HPDE6-E6E7 (cell line): Measurements from ENCODE around the gene FBXO24.

ENCODE experiments used
- DNase-seq: peaks from one replicate; pipeline ENCODE4 v3.0.0; 2011; ENCODE audit warnings: missing footprints; ENCODE audit errors: extremely low spot score

The FBXO24 gene

DNA sequence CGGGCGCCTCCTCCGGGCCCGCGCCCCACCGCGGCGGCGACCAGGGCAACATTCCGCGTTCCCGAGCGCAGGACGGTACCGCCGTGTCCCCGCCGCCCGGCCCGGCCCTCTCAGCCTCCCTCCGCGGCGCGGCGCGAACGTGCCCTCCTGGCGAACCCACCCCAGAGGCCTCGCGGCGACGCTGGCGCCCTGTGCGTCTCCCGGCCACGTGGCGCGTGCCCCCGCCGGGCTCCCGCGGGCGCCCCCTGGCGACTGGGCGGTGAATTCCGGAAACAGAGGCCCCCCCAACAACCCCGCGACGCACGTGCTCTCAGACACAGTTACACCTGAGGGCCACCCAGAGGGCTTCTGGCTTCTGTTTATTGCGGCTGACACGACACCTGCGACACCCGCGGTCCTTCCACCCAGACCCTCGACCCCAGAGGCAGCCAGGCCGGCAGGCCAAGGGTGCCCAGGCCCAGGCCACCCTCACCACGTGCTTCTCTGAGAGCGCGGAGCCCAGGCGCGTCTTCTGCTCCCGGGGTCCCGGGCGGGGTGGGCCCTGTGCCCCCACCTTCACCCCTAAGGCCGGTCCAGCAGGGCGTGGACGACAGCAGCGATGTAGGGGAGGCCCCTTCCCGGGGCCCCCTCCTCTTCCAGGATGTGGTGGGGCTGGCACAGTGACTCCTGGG lies 12.3 kb upstream of the FBXO24 start, which contains the start of gene SAP25:
SAP25 (minus strand) TSS at position 210 of the 671 bp plus-strand sequence; CDS start at position 52, 158 bp downstream.
- DNase-seq = no peak

DNA sequence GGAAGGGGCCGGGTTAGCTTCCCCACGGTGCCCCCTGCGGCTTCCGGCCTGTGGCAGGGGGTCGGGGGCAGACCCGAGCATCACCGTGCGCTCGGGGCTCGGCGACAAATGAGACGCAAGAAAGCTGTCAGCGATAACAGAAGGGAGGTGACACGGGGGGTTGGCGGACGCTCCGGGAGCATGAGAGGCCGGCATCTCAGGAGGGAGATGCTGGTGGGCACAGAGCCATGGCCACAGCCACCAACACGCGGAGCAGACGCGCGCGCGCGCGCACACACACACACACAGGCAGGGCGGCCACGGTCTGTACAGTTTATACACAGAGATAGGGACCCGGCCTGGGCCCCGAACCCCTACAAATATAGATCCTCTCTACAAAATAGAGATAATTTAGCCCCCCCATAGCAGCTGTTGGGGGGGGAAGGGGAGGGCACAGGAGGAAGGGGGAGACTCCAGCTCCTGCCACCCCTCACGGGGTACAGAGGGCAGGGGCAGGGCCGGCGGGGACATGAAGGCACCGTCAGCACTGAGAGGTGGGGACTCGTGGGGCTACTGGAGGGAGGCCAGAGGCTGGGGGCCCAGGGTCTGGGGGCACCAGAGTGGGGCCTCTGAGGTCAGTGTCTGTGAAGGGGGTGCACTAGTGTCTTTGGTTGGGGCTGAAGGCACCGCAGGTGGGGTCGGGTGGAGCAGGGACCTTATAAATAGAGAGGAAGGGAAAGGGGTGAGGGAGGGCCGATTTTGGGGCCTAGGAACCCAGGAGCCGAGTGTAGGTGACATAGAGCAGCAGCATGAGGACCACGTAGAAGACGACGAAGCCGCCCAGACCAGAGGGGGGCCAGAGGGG lies 11.5 kb upstream of the FBXO24 start:
- DNase-seq = no peak

DNA sequence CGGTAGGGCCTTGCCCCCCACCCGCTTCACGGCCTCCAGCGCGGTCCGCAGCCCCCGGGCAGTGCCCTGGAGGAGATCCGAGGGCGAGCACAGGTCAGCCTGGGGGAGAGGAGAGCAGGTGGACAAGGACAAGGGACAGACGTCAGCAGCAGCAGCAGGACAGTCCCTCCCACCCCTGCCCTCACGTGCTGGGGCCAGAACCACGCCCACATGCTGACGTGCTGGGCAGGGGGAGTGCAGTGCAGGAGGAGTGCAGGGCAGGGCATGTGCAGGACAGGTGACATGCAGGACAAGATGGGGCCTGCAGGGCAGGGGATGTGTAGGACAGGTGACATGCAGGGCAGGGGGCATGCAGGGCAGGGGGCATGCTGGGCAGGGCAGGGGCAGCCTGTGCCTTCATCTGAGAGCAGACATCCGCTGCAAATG lies 10.9 kb upstream of the FBXO24 start:
- DNase-seq = no peak

DNA sequence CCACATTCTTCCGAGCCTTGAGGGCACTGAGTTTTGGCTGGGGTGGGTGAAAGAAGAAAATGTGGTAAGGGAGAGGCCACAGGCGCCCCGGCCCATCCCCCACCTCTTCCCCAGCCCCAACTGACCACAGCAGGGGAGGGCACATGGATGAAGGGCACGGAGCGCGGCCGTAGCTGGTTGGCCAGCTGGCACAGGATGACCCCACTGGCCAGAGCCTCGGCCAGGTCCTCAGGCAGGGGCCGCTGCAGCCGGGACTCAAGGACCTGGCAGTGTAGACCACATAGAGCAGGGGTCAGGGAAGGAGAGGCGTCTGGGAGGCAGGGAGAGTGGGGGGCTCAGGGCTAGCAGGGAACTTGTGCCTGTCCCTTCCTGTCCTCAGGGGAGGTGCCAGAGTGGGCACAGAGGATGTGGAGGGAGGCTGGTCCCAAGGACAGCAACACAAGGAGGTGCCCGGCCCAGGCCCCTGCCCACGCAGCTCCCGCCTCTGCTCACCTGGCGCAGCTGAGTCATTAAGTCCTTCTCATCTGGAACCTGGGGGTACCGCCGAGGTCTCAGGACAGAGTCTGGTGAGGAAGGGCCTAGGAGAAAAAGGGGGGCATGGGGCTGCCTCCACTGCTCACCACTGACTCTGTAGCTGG lies 10.3 kb upstream of the FBXO24 start:
- no peak for DNase-seq

DNA sequence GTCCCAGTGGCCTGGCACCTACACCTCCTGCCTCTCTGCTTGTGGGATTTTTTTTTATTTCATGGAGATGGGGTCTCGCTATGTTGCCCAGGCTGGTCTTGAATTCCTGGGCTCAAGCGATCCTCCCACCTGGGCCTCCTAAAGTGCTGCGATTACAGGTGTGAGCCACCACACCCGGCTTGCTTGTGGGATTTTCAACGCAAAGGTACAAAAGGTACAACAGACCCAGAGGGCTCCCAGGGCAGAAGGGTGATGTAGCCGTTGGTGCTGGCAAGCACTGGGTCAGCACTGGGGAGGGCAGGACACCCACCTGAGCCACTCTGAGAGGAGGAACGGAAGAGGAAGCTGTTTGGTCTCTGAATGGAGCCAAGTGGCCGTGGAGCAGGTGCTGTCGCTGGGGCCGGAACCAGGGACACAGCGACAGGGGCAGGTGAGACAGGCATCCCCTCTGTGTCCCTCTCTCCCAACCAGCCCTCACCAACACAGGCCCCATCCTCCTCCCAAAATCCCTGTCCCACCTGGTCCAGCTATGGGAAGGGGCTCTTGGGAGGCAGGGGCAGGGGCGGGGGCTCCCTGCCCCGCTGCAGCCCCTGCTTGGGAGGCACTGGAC lies 9.6 kb upstream of the FBXO24 start:
- no peak for DNase-seq

DNA sequence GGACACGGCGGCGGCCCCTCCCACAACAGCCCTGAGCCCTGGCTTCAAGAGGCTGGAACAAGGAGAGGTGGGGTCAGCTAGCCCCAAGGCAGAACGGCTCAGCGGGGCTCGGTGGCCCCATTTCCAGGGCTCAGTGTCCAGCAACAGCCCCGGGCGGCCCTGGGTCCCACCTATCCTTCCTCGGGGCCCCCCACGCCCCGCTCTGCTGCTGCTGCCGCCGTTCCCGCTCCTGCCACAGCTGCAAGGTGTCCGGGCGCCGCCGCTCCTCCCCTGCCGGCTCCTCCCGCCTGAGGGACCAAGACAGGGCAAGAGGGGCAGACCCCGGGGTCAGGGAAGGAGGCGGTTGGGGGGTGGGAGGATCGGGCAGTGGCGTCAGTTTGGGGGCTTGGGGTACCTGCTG lies 9.0 kb upstream of the FBXO24 start:
- DNase-seq = no peak

DNA sequence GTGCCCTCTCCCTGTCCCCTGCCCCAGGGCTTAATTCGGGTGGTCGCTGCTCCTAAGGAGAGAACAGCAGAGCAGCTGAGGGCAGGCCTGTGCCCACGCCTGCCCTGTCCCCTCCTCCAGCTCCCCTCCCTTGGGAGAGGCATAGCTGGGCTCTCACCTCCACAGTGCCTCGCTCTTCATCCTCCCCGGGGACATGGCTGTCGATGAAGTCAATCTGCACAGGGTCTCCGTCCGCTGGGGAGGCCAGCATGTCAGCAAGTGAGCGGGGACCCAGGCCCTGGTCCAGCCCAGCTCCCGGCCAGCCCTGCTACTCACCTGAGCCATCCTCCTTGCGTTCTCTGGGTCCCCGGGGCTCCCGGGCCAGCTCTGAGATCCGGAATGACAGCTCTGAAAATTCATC lies 8.6 kb upstream of the FBXO24 start:
- no peak for DNase-seq

DNA sequence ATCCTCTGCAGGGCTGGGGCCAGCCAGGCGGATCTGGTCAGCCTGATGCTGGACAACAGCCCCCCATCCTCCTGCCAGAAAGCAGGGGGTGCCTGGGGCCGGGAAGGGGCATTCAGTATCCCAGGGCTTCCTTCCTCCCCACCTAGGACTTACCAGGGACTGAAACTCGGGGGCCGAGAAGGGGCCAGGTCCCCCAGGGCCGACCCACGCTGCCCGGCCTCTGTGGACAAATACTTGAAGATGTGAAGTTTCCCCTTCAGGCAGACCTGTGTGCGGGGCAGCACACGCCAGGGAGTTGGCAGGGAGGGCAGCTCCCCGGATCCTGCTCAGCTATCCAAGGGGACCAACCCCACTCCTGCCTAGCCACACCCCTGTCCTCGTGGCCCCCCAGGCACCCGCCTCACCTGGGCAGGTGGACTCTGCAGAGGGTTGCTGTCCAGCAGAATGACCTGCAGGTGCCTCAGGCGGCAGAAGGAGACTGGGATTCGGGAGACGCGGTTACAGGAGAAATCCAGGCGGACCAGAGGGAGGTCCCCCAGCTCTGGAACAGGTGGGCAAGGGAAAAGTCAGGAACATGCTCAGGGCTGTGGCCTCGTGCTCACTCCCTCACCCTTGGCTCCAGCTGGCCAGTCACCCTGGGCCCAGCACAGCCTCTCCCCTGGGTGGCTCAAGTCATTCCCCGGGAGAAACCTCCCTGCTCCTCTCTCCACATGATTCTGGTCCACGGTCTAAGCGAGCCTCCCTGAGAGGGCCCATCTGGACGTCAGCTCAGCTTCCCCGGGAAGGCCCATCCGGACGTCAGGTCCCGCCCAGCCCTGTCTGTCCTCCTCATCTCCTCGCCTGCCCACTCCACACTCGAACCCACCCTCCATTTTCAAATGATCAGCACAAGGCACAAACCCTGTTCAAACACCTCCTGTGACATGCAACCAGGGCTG lies 7.6 kb upstream of the FBXO24 start:
- no peak for DNase-seq

DNA sequence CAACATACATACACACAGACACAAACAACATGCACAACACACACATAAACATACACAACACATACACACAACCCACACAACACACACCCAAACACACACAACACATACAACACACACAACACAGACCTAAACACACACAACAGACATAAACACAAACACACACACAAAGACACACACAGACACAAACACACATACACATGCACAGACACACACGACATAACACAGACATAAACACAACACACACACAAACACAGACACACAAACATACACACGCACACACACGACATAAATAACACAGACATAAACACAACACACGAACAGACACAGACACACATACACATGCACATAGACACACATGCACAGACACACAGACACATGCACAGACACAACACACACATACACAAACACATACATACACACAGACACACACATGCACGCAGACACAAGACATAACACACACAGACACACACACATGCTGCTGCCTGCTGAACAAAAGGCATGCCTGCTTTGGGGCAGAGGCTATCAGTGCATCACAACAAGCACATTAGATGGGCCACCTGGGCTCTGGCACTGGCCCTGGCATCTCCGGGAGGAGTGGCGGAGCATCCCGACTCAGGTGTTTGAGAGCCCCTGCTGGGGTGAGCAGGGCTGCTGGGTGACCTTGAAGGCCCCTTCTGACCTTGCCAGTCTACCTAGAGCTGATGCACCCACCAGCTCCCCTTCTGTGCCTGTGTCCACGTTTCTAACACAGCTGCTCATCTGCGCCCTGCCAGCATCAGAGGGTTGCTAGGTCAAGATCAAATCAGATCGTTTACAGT lies 5.5 kb upstream of the FBXO24 start:
- no peak for DNase-seq

DNA sequence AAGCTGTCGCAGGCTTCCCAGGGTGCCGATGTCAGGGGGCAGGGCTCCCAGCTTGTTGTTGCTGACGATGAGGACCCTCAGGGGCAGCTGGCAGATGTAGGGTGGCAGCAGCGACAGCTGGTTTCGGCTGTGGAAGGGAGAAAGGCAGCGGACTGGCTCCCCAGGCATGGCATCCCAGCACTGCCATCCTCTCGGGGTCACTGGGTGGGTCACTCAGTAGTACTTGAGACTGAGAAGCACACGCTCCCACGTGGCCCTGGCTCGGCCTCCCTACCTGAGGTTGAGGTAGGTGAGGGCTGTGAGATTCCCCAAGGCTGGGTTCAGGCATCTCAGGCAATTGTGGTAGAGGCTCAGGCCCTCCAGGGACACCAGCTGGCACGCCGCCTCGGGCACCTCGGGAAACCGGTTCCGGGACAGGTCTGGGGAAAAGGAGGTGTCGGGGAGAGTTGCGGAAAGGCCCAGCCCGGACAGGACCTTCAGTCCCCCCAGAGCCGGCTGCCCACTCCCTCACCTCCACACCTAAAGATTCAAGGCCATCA lies 4.0 kb upstream of the FBXO24 start:
- no peak for DNase-seq

DNA sequence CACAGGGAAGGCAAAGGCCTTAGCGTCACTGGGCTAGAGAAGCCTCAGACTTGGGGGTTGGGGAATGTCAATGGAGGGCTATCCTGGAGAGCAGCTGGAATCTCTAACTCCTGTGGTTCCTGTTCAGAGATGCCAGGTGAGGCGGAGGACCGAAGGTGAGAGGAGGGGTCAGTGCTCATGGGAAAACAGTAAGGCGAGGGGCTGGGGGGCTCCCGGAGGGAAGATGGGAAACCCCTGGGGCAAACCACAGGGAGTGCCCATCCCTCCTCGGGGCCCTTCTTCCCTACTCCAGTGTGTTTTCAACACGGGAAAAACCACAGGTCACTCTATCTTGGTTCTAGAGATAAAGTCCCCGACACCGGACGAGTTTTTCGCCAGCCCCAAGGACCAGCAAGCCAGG lies 3.5 kb upstream of the FBXO24 start:
- no peak for DNase-seq

DNA sequence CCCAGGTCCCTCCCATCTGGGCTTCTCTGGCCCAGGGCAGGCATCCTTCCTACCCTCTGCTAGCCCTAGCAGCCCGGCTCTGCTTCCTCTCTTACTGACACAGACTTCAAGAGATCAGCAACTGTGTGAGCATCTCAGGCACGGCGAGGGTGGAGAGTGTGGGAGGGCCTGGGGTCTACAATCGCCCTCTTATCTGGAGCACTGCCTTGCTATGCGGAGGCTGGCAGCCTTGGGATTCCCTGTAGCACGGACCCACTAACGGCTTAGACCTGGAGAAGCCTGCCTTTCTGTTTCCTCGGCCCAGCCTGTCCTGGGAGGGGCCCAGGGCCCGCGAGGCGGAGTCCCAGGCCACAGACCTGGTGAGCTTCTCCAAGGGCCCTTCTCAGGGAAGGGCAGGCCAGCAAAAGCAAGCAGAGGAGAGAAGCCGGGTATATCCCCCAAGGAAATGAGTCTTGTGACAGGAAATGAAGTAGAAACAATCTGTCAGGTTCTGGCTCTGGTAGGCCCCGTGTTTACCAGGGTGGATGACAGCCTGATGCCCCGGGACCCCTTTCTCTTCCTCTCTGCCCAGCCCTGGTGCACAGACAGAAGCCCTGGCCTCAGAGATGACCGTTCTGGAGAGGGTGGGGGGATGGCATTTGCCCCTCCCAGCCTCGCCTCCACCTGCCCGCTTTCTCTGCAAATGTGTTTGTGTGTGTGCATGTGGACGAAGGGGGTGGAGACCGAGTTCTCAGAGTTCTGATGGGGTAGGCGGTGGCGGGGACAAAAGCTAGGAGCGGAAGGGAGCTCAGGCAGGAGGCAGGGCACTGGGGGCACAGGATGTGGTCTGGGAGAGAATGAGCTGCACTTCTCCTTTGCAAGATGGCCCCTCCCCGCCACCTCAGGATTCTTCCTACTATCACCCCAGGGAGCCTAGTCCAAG lies 2.7 kb upstream of the FBXO24 start:
- no peak for DNase-seq

DNA sequence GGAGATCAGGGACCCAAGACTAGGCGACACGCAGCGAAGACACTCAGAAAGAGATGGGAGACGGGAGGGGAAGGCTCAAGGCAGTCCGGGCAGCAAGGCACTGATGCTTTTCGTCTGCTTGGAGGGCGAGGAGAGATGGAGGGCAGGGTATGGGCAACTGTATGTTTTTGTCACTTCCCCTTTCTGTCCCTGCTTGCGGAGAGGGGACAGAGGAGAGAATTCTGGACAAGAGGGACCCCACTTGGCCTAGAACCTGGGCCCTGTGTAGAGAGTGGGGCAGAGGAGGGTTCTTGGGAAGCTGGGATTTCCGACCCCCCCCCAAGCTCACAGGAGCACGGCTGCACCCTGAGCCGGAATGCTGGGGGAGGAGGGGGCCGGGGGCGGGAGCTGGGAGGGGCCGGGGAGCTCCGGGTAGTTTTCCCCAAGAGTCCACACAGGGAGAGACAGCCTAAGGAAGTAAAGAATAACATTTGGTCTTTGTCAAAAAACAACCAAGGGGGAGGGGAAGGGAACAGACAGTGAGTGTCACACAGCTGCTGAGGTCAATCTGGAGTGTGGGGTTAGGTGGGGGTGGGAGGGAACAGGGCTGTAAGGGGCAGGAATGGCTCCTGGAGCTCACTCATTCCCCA lies 2.0 kb upstream of the FBXO24 start:
- DNase-seq = no peak

DNA sequence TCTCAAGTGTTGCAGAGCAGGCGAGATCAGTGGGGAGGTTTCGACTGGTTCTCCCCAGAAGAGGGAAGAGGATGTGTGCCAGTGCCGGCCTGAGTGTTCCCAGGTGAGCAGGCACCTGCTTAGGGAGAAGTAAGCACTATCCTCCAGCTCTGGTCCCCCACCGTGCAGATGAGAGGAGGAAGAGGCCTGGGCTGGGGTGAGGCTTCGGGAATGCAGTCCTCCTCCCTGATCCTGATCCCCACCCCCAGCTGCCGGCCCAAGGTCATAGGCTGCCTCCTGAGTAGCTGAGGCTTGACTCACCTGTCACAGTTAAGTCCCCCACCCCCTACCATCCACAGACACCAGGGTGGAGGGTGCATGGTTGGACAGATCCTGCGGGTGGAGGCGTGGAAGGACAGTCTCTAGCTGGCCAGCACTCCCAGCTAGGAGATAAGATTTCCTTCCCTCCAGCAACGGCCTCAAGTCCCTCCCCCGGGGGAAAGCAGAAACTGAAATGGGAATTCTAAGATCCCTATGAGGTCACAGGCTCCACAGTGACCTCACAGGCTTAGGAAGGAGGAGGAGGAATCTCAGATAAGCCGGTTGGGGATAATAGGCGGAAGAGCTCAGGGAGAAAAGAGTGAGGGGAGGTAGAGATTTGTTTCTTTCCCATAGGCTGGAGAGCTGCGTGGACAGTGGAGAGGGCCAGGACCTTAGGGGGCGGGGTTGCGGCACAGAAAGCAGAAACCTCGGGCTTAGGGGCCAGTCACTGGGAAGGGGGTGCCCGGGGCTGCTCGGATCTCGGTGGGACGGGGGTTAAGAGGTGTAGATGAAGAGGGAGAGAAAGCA lies 1.2 kb upstream of the FBXO24 start:
- no peak for DNase-seq

DNA sequence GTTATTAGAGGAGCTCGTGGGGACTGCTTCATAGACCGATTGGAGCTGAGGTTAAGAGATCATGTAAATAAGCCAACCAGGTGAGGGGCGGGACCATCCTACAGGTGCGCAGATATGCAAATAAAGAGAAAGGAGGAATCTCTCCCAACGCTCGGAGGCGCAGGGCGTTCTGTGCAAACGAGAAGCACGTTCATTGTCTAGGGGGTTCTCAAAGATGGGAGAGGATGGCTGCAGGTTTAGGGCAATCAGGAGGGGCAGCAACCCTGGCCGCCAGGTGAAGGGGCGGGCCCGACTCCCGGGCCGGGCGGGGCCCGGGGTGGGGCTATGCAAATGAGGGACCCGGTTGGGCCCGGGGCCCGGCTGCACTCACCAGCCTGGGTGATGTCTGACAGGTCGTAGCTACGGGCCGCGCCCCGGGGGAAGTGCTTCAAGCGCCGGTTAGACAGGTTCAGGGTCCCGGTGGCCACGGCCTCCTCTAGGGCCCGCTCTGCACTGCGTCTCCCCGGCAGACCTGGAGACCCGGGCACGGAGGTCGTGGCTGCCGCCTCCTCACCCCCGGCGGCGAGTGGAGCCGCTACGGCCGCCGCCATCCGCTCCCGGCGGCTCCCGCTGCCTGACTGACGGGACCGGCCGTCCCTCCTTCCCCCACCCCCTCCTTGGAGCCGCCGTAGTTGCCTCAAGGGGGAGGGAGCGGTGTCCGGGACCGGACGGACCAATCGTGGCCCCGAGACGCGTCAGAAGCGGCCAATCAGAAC lies 440 bp upstream of the FBXO24 start, which contains the start of gene LRCH4:
LRCH4 (minus strand) TSS at position 619 of the 755 bp plus-strand sequence; CDS start at position 590, 29 bp downstream.
- DNase-seq = no peak

DNA sequence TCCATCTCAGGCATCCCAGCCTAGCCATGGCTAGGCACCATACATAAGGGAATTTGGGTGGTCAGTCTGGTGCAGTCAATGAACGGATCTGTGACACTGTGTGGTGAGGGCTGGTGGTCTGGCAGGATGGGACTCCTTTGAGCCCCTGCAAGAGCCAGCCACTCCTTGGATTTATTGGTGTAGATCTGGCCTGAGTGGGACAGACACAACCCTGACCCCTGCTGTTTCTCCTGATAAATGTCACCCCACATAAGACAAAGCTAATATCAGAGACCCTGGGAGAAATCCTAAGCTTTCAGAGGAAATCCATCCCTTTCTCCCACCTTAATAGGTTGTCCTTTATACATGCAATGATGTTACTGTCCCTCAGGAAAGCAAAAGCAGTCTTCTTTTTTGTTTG lies 2.3 kb downstream of the FBXO24 start:
- no peak for DNase-seq
